NCI-H187 treated with DMSO at 0.1 percent for 48 hours (cell line): ENCODE data around the gene ATR.
"Not testable (repeated sequence)": the region's sequence is repeated elsewhere in the genome, so short reads cannot be mapped to it uniquely, and the experiment has no call there.

Experiments used
- DNase-seq: peaks from one replicate; lab custom pipeline; 2025; lab: John Stamatoyannopoulos, UW

Gene ATR

DNA sequence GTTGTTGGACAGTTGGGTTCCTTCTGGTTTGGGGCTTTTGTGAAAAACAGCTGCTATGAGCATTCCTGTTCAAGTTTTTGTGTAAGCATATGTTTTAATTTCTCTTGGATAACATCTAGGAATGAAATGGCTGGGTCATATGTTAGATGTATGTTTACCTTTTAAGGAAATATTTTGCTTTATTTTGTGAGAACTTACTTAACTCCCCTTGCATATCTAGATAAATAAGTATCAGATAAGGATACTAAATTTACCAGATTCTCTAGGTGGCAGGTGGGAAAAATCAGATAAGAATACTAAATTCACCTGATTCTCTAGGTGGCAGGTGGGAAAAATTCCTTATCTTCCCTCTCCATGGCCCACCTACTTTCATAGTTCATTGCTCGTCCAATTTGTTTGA is 16.6 kb upstream of the ATR start:
- DNase-seq, result no peak

GRCh38 chr3:142592268-142592667 is 13.7 kb upstream of the ATR start:
- not testable (repeated sequence) for DNase-seq

DNA sequence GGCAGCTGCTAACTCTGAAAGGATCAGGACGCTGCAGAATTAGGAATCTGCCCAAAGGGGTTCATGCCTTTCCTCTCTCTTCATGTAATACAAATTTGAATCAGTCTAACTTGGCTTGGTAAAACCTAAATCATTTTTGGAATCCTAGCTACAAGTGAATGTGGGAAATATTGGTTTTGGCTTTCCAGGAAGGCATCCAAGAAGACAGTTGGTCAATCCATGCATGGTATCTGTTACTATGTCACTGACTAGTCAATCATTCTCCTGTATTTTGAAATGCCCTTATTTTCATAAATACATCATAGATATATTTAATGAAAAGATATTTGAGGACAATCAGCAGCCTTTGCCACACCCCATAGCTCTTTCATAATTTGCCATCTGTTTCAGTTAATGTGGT is 10.2 kb upstream of the ATR start:
- no peak for DNase-seq

DNA sequence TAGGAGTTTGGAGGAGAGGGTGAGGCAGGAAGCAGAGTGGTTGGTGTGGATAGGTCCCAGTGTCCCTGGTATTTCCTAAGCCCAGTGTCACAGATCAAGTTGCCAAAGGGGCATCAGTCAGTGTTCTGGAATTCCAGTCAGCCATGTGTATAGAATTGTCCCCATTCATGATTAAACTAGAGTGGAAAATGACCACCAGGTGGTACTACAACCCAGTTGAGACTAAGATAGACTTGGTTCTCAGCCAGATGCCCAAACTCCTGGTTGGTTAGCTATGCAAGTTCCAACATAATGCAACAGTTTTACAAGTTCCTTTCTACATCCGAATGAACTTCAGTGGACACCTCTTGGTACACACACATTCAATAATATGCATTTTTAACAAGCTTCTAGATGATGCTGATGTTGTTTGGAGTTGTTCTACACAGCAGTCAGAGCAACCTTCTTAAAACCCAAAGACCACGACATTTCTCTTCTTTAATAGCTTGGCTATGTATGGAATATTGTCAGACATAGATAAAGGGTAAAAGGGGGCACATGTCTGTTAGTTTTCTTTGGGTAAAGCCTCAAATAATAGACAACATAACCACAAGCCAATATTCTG is 8.4 kb upstream of the ATR start:
- DNase-seq, result no peak

DNA sequence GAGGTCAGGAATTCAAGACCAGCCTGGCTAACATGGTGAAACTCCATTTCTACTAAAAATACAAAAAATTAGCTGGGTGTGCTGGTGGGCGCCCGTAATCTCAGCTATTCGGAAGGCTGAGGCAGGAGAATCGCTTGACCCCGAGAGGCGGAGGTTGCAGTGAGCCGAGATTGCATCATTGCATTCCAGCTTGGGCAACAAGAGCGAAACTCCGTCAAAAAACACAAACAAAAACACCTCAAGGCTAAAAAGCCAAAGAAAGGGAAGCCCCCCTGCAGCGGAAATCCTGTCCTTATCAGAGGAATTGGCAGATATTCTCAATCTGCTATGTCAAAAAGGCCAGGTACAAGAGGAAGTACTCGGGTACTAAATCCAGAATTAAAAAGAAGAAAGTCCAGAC is 2.5 kb upstream of the ATR start:
- DNase-seq, result not testable (repeated sequence)

DNA sequence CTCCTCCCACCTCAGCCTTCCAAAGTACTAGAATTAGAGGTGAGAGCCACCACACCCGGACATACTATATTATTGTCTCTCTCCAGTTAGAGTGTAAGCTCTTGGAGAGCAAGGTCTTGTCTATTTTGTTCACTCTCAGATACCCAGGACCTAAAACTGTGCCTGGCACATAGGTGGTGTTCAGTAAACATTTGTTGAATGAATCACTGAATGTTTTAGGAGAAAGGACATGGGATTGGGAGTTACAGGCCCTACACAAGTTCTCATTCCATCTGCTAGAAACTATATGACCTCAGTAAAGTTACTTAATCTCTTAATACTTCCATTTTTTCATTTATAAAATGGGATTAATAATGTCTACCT is 1.5 kb upstream of the ATR start:
- DNase-seq, result no peak

- DNase-seq, result no peak
These were observed 721 bp downstream of the ATR start for GRCh38 chr3:142577696-142578328.

- DNase-seq, result no peak
These were observed 1.7 kb downstream of the ATR start for GRCh38 chr3:142576792-142577191.

DNA sequence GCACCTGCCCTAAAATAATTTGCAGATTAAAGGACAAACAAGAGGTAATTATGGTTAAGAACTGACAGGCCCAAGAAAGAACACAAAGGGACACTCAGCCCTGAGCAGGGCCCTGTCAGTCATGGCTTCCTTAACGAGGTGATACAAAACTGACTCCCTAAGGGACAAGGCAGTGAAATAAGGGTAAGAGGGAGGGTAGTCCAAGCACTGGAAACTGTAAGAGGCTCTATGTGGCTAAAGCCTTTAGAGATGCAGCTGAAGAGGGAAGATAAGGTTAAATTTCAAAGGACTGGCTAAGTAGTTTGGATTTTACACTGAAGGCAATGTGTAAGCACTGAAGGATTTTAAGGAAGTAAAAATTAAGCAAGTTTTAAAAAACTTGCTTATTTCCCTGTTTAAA is 3.9 kb downstream of the ATR start:
- DNase-seq, result no peak

- not testable (repeated sequence) for DNase-seq
These were observed 4.3 kb downstream of the ATR start for GRCh38 chr3:142574223-142574622.

DNA sequence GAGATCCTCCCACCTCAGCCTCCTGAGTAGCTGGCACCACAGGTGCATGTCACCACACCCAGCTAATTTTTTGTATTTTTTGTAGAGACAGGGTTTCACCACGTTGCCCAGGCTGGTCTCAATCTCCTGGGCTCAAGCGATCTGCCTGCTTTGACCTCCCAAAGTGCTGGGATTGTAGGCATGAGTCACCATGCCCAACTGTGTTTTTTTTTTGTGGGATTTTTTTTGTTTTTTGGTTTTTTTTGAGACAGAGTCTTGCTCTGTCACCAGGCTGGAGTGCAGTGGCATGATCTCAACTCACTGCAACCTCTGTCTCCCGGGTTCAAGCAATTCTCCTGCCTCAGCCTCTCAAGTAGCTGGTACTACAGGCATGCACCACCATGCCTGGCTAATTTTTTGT is 9.1 kb downstream of the ATR start:
- DNase-seq, result not testable (repeated sequence)

DNA sequence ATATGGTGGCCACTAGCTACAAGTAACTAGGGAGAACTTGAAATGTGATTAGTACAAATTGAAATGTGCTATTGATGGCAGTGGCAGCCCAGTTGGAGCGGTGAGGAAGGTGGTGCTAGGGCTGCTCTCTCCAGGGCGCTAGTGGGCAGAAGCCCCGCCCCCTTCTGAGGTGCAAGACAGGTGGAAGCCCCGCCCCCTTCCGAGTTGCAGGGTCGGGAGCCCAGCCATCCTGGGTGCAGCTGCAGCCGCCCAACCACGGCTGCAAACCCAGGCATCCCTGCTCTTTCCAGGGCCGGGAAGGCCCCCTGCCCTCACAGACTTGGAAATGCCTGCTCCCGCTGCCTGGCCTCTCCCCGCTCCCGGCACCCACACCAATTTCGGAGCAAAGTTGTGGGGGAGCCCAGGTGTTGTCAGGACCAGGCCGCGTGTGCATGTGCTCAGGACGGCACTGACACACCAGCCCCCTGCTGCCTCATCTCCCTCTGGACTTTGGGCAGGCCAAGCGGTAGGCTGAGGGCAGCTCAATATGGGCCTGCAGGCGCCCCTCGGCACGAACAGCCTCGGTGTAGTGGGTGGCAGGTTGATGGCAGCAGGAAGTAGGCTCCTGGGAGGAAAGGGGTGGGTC is 10.0 kb downstream of the ATR start:
- no peak for DNase-seq

GRCh38 chr3:142566096-142566495 is 12.4 kb downstream of the ATR start:
- no peak for DNase-seq

DNA sequence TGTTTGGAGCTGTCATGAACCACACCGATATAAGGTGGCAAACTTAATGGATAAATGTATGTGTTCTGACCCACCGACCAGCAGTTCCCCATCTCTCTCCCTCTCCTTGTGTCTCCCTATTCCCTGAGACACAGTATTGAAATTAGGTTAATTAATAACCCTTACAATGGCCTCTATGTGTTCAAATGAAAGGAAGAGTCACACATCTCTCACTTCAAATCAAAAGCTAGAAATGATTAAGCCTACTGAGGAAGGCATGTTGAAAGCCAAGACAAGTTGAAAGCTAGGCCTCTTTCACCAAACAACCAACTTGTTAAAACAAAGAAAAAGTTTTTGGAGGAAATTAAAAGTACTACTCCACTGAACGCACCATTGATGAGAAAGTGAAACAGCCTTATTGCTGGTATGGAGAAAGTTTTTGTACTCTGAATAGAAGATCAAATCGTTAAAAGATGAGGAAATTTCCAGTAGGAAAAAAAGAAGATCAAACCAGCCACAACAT is 15.0 kb downstream of the ATR start:
- no peak for DNase-seq

DNA sequence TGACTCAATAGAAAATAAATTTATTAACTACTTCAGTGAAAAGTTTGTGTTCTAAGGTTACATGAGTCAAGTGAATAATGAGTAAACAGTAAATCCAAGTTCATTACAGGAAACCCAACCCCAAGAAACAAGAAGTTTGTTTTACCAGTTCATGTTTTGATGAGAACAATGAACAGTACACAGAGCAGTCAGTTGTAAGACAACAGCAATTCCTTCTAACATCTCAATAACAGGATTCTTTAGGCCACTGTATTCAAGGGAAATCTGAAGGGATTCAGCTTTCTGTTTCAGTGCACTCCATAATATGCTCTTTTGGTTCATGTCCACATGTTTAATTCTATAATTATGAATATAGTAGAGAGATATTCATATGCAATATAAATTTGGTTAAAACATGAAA is 18.4 kb downstream of the ATR start:
- DNase-seq, result no peak

DNA sequence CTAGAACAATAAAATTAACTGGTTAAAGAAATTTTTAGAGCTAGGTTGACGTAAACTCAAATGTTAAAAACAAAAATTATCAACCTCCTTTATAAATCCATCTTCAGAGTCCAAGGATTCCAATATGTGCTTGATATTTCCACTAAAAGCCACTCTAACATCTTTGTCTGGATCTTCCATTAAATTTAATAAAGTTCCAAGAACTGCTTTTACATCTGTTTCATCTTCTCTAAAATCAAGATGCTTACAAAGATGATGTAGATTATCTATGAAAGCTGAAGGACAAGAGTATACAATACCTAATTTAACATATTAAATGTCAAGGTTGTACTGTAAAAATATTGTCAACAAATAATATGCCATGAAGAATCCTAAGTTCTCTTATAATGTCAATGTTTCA is 24.8 kb downstream of the ATR start:
- DNase-seq, result no peak

- DNase-seq, result not testable (repeated sequence)
These were observed 26.0 kb downstream of the ATR start for GRCh38 chr3:142552579-142552978.

GRCh38 chr3:142549986-142550385 is 28.5 kb downstream of the ATR start:
- no peak for DNase-seq

DNA sequence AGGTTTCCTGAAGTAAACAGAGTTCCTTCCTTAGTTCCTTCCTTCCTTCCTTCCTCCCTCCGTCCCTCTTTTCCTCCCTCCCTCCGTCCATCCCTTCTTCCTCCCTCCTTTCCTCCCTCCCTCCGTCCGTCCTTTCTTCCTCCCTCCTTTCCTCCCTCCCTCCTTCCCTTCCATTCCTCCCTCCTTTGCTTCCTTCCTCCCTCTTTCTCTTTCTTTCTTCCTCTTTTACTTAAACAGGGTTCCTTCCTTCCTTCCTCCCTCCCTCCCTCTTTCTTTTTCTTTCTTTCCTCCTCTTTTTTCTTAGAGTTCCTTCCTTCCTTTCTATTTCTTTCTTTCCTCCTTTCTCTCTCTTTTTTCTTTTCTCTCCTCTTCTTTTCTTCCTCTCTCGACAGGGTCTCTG is 35.2 kb downstream of the ATR start:
- DNase-seq, result no peak

DNA sequence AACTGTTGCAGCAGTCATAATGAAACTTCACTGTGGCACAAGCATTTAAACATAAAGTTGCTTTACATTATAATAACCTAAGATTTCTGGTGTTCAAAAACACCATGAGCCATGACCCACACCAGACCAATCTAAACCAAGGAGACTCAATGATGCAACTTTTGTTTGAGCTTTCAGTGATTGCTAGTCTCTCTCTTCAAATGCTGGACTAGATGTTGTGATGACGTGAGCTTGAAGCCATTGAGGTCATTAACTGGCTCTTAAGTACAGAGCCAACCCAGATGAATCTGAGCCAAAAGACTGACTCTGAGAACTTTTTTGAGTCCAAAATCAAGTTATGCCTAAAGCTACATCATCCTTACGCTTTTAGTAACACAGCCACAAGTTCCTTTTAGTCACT is 36.5 kb downstream of the ATR start:
- DNase-seq, result no peak

- no peak for DNase-seq
These were observed 42.0 kb downstream of the ATR start for GRCh38 chr3:142536519-142536918.

DNA sequence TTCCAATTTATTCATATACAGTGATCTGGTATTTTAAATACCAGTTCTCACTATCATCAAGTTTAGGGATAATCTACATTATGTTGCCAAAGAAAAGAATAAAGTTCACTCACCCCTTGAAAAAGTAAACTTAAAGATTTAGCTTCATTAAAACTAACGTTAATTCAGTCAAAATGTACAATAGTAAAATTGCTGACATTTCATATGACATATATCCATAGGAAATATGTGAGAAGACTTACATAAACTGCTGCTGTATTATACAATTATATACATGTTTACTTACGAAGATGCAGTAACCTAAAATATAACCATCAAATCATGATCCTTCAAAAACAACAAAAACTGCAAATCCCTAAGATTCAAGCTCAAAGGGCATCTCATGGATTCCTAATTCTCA is 44.0 kb downstream of the ATR start:
- no peak for DNase-seq

GRCh38 chr3:142530296-142530695 is 48.2 kb downstream of the ATR start:
- no peak for DNase-seq
